Measurements from ENCODE around the gene TULP4. TPM values are rescaled to one million over a fixed set of nuclear protein-coding genes. Genes with fewer than 3 reads are reported as not detected.

Gene TULP4
- total RNA-seq, 2 experiments from 2014 or later: 25.5 to 27.0 TPM

DNA sequence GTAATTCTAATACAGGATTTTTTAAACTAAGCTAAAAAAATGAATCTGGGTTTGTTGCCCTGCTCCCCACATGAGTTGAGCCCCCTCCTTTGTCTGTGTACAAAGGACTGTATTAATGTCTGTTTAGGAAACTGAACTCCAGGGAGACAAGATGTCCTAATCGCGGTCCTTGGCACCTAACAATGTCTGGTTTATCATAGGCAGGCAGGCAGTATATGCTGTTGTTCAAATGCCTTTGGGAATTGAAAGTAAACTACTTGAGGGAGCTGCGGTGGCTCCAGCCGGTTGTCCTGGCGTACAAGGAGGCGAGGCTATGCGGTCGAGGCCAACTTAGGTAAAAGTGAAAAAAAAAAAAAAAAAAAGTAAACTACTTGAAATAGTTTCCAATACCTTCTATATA, 98.5 kb downstream of the TULP4 start:
- POLR2A ChIA-PET: no interaction called here
- CTCF ChIA-PET: interaction anchor here (0.6 kb wide), 1 partner anchor 252 kb away, joined by 5 read pairs; no protein-coding TSS in a partner anchor

DNA sequence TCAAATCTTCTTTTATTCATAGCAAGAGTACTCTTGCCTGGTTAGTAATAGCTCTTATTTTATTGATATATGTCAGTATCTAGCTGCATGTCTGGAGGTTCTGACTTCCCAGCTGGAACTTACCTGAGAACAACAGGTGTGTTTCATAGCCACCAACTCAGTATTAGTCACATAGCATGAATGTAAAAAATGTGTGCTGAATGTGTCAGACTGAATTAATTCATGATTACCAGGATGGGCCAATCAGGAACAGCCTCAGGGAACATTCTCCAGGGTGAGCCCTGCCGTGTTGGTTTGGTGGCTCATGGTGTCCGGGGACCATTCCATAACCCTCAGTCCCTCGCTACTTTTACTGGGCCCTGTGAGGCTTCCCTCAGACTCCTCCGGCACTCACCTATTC, 99.7 kb downstream of the TULP4 start:
- POLR2A ChIA-PET: no interaction called here
- CTCF ChIA-PET: no interaction called here

GRCh38 chr6:158413028-158413427, 100.8 kb downstream of the TULP4 start:
- CTCF ChIA-PET: interaction anchor here (0.6 kb wide), 1 partner anchor 367 kb away, joined by 3 read pairs; no protein-coding TSS in a partner anchor

DNA sequence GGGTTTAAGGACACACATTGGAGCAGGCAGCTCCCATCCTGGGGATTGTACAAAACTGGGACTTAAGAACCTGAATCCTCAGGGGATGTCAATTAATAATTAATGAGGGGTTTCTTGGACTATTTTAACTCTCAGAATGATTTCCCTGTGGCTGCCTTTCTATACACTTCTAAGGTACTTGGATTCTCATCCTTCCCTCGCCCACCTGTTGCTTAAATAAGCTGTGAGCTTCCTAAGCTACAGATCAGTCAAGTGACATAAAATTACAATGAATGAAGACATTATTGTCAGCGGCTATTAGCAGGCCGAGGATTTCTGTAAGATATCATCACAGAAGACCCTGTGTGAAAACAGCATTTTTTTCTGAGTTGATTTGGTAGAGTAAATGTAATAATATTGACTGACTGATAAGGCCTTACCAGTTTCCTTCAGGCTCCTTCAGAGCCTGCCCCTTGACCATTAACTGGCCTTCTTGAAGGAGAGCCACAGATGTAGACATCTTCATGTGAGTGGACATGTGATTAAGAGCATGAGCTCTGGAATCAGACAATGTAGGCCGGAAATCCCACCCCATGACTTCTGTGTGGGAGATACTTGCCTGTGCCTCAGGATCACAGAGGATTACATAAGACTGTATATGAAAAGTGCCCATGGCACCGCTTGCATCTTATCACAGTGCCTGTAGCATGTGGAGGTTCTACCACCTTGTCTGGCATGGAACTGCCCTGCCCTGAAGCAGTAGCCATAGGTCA, 101.7 kb downstream of the TULP4 start:
- ChIA-PET CTCF (no interaction called here), POLR2A (no interaction called here)

More at GRCh38 chr6:158413028-158413427, 100.8 kb downstream of the TULP4 start:
- POLR2A ChIA-PET: no interaction called here

GRCh38 chr6:158414851-158415262, 102.6 kb downstream of the TULP4 start:
- POLR2A ChIA-PET: no interaction called here
- CTCF ChIA-PET: interaction anchor here (0.7 kb wide), 1 partner anchor 15 kb away, joined by 3 read pairs; no protein-coding TSS in a partner anchor

GRCh38 chr6:158415666-158416065, 103.4 kb downstream of the TULP4 start:
- POLR2A ChIA-PET: no interaction called here
- CTCF ChIA-PET: no interaction called here

DNA sequence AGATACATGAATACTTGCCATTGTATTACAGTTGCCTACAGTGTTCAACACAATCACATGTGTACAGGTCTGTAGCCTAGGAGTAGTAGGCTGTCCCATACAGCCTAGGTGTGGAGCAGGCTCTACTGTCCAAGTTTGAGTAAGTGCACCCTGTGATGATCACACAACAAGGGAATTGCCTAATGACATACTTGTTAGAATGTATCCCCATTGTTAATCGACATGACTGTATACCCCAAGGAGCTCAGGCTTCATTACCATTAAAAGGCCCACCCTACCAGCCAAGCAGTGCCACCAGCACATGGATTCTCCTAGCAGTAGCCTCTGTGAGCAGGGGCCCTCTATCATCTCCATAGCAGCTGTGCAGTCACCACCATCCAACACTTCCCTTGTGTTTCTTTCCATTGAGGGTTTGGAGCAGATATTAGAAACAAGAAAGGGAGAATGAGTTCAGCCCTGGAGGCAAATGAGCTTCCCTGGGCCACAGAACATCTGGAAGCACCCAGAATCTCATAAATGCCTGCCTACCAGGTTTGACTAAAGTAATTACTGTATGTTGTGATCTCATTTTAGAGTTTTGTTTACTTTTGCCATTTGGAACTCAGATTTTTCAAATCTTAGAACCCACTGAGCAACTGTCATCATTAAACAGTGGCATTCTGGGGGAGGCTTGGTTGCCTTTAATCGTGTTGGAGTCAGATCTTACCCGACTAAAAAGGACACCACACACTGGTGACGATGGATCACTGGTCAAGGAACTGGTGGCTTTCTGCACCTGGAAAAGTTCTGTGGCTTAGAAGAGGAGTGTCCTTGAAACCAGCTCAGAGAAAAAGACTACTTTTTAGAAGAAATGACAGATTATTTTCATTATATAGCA, 104.9 kb downstream of the TULP4 start:
- CTCF ChIA-PET: no interaction called here
- POLR2A ChIA-PET: no interaction called here

DNA sequence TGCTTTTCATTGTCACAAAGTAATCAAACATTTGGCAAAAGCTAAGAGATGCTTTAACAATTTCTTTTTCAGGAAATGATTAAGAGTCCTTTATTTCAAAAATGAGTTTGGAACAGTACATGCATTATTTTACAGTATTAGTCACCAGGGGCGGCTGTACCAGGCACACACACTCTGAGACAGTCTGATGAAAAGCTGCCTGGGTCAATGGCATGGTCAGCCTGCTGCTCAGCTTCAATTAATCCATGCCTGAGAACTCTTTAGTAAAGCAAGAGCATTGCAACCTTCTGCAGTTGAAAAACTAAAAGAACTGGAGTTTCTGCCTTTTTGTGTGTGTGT, 105.5 kb downstream of the TULP4 start:
- POLR2A ChIA-PET: no interaction called here

DNA sequence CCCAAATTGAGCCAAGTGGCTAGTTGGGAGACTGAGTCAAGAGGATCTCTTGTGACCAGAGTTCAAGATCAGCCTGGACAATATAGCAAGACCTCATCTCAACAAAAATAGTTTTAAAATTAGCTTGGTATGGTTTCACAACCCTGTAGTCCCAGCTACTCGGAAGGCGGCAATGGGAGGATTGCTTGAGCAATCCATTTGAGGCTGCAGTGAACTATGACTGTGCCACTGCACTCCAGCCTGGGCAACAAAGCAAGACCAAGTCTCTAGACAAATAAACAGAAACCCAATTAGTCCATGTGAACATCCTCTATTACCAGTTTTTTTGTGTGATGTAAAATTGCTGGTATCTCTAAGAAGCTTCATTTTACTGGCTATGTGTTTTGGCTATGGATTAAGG, 106.2 kb downstream of the TULP4 start:
- ChIA-PET POLR2A (no interaction called here), CTCF (no interaction called here)

More for the DNA sequence above, 105.5 kb downstream of the TULP4 start:
- CTCF ChIA-PET: no interaction called here

DNA sequence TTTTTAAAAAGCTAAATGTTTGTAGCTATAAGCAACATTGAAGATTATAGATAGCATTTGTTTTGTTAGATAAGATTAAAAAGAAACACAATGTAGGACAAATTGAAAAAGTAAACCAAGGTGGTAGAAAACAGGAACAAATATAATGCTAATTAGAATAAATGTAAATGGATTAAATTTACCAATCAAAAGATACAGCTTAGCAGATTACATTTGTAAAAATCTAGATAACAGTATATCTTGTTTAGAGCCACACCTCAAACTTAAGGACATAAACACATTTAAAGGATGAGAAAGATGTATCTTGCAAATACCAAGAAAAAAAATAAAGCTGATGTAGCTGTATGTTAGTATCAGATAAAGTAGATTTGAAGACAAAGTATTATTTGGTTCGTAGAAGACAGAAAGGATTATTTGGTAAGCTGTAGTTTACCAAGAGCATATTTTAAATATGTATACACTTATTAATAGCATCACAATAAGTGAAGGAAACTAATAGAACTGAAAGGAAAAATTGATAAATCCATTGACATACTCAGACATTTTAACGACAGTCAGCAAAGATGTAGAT, 107.2 kb downstream of the TULP4 start:
- CTCF ChIA-PET: no interaction called here
- POLR2A ChIA-PET: no interaction called here

DNA sequence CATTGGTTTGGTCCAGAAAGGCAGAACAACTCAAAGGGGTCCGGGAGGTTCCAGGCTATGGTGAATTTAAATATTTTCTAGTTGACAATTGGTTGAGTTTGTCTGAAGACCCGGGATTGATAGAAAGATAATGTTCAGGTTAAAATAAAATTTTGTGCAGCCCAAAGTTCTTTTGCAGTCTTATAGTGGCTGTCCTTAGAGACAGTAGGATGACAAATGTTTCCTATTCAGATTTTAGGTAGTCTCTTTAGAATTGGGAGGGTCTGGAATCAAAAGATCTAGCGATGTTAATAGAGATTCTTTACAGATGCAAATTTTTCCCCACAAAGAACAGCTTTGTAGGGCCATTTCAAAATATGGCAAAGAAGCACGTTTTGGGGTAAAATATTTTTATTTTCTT, 109.1 kb downstream of the TULP4 start:
- CTCF ChIA-PET: no interaction called here

DNA sequence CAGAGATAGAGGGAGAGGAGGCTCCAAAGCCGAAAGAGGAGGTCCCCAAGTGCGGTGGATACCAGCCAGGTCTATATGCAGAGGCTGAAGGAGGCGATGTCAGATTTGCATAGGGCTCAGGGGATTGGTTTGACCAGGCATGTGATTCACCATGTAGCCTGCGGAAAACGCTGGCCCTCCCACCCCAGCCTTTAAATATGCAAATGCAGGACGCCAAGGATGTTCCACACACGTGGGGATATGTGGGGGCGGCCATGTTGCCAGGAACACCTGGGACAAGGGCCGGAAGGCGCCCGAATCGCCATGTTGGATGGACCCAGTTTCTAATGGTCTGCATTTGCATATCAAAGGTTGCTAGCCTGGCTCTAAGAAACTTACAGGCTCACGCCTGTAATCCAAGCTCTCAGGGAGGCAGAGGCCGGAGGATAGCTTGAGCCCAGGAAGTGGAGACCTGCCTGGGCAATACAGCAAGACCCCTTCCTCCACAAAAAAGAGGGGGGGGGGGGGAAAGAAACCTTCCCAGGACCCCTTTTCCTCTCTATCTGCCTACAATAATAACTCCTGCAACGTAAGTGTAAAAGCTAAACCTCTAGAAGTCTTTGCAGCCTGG, 110.5 kb downstream of the TULP4 start:
- POLR2A ChIA-PET: no interaction called here
- CTCF ChIA-PET: no interaction called here

More for the DNA sequence above, 109.1 kb downstream of the TULP4 start:
- POLR2A ChIA-PET: no interaction called here

DNA sequence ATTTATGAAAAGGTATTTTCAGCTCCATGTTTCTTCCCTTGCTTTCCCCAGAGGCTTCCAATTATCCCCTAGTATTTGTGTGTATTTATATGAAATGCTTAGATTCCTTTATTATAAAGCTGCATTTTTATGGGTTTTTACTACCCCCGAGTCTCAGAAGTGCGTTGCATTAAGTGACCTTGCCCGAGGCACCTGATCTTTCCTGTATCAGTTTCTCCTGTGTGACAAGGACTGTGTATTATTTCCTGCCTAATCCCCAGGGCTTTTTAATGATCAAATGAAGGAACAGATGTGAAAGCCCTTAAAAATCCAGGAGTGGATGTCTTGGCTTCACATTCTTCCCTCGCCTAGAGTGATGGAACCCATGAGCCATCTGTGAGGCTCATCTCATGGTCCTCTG, 118.8 kb downstream of the TULP4 start:
- POLR2A ChIA-PET: no interaction called here
- CTCF ChIA-PET: no interaction called here

DNA sequence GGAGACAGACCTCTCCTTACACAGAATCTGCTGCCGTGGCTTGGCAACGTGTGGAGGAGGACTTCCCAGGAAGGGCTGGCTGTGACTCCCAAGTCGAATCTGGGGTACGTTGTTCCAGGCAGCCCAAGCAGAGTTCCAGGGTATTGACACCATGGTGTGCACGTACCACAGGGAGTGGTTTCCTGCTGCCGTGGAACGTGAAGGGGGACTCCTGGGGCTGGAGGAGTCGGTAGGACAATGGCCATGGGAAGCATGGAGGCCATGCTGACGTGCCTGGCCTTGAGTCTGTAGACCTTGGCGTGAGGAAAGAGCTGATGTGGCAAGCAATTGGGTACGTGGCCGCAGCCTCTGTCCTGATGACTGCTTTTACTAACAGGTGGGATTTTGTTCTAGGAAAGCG, 119.3 kb downstream of the TULP4 start:
- CTCF ChIA-PET: no interaction called here
- POLR2A ChIA-PET: no interaction called here

DNA sequence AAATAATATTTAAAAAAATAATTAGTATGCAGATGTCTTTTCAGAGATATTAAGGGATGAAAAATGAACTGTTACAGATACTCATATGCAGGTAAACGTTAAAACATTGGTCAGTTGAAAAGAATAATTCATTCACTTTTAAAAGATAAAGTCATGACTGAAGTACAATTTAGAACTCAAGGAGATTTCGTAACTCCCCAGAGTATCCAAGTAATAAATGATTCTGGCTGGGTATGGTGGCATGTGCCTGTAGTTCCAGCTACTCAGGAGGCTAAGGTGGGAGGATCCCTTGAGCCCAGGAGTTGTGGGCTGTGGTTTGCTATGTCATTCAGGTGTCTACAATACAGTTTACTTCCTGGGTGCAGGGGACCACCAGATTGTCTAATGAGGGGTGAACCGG, 125.3 kb downstream of the TULP4 start:
- POLR2A ChIA-PET: no interaction called here
- CTCF ChIA-PET: no interaction called here

DNA sequence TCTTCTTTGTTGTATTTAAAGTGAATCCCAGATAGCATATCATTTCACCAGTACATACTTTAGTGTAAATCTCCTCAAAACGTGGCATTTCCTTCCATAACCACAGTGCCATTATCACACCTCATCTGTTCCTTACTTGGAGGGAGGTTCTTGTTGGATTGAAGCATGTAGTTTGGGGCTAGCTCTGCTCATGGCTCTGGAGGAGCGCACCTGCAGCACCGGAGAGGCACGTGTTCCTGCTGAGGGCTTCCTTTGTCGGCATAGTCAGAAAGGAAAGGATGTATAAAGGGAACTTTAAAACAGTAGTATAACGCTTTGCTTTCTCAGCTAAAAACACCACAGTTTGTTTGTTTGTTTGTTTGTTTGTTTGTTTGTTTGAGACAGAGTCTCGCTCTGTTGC, 126.0 kb downstream of the TULP4 start:
- ChIA-PET POLR2A (no interaction called here), CTCF (no interaction called here)

GRCh38 chr6:158439255-158439654, 127.0 kb downstream of the TULP4 start:
- CTCF ChIA-PET: no interaction called here

GRCh38 chr6:158441716-158442215, 129.5 kb downstream of the TULP4 start:
- POLR2A ChIA-PET: no interaction called here
- CTCF ChIA-PET: no interaction called here

More at GRCh38 chr6:158439255-158439654, 127.0 kb downstream of the TULP4 start:
- POLR2A ChIA-PET: interaction anchor here (0.5 to 0.6 kb wide), 2 partner anchors 138 to 247 kb away, joined by 3 to 6 read pairs; no protein-coding TSS in a partner anchor

GRCh38 chr6:158442306-158442705, 130.0 kb downstream of the TULP4 start:
- ChIA-PET POLR2A (no interaction called here), CTCF (interaction anchor here (0.6 kb wide), 1 partner anchor 477 kb away, joined by 3 read pairs; no protein-coding TSS in a partner anchor)

GRCh38 chr6:158445426-158446085, 133.3 kb downstream of the TULP4 start:
- ChIA-PET POLR2A (no interaction called here), CTCF (no interaction called here)
